AG10803 (cell line): ENCODE data around the gene DGKA.

ENCODE experiments used
- DNase-seq: peaks from one replicate; pipeline ENCODE4 v3.0.0; 2010; ENCODE audit warnings: low read depth
- H3K4me3 ChIP-seq: 2 replicates; pipeline ENCODE4 v1.5.1; 2011; ENCODE audit warnings: mild to moderate bottlenecking, low read length, control low read depth
- TF ChIP-seq, protein P1 (sequence below): conservative IDR thresholded peaks from 2 replicates; pipeline ENCODE4 v1.5.1; 2011; ENCODE audit warnings: mild to moderate bottlenecking, low read length, control low read depth, inconsistent platforms

Gene DGKA

DNA sequence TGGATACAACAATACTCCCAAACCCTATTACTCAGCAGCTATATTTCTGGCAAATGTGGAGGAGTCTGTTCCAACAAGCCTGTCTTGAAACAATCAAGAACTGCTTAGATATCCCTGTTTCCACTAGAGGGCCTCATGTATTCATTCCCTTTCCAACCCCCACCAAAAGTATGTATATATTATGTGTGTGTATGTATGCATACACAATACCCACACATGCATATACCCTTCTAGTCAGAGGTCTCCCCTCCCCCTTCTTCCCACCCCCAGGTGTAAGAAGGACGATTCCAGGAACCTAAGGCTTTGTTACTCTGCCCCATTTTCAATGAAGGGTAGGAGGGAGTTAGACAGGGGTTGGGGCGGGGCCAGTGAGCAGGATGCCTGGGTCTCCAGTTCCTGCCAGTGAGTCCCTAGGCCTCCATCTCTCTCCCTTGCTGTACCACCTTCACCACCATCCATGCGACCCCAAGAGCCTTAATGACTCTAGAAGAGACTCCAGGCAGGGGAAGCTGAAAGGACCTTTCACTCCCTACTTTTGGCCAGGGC, at the start of gene DGKA:
DGKA (plus strand) TSS at position 392 of the 546 bp plus-strand sequence. CDS start 5,342 bp downstream, outside the sequence.
- H3K4me3 ChIP-seq = peak within 1 kb of the TSS; percentile 88
- peak; percentile 81 for DNase-seq
- TF ChIP-seq, protein P1, sequence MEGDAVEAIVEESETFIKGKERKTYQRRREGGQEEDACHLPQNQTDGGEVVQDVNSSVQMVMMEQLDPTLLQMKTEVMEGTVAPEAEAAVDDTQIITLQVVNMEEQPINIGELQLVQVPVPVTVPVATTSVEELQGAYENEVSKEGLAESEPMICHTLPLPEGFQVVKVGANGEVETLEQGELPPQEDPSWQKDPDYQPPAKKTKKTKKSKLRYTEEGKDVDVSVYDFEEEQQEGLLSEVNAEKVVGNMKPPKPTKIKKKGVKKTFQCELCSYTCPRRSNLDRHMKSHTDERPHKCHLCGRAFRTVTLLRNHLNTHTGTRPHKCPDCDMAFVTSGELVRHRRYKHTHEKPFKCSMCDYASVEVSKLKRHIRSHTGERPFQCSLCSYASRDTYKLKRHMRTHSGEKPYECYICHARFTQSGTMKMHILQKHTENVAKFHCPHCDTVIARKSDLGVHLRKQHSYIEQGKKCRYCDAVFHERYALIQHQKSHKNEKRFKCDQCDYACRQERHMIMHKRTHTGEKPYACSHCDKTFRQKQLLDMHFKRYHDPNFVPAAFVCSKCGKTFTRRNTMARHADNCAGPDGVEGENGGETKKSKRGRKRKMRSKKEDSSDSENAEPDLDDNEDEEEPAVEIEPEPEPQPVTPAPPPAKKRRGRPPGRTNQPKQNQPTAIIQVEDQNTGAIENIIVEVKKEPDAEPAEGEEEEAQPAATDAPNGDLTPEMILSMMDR = peak; percentile 81

DNA sequence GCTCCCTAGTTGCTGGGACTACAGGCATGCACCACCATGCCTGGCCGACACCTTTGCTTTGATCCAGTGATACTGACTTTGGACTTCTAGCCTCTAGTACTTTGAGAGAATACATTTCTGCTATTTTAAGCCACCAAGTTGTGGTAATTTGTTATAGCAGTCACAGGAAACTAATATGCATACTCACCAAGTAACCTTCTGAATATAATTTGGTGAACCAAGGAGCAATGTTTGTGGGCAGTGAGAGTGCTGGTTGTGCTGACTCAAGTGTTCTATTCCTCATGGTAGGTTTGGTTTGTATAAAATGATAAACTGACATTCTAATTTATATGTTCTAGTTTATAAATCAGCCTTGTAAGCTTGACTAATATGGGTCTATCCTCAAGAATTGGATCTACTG, 45.8 kb upstream of the DGKA start:
- TF ChIP-seq, protein P1 = no peak

DNA sequence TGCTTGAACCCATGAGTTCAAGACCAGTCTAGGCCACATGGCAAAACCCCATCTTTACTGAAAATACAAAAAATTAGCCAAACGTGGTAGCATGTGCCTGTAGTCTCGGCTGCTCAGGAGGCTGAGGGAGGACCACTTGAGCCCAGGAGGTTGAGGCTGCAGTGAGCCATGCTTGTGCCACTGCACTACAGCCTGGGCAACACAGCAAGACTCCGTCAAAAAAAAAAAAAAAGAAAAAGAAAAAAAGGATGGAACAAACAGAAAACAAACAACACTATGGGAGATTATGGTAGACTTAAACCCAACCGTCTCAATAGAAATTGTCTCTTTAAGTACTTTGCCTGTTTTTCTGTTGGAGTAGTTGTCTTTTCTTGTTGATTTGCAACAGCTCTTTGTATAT, 39.7 kb upstream of the DGKA start:
- no peak for DNase-seq
- TF ChIP-seq, protein P1 = no peak
- H3K4me3 ChIP-seq = no peak overlapping the region

More for the DNA sequence above, 45.8 kb upstream of the DGKA start:
- DNase-seq = no peak
- H3K4me3 ChIP-seq = no peak overlapping the region

DNA sequence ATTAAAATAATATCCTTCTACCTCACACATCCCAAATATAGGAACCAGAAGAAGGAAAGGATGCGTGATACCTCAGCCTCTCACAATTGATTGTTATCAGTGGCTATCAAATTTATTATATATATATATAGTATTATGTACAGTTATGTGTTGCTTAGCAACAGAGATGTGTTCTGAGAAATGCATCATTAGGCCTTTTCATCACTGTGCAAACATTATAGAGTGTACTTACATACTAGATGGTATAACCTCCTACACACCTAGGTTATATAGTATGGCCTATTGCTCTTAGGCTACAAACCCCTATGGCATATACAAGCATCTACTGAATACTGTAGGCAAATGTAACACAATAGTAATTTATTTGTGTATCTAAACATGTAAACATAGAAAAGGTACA, 37.2 kb upstream of the DGKA start:
- TF ChIP-seq, protein P1 = no peak
- DNase-seq = no peak

DNA sequence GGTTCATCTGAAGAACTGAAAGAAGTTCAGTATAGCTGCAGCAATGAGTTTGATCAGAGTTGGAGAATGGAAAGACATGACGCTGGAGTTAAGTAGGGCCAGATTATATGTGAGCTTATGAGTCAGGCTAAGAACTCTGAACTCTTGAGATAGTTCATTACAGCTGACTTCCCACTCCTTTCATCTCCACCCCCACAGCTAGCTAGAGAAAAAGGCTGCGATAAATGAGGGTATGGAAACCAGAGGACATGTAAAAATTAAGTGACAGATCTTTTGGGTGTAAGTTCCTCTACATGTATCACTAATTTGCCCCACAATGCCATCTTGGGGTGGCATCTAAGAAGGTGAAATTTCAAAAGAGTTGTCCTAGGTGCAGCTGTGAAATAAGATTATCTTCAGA, 31.9 kb upstream of the DGKA start:
- peak; percentile 31 for DNase-seq
- TF ChIP-seq, protein P1 = no peak

More for the DNA sequence above, 37.2 kb upstream of the DGKA start:
- H3K4me3 ChIP-seq = no peak overlapping the region

DNA sequence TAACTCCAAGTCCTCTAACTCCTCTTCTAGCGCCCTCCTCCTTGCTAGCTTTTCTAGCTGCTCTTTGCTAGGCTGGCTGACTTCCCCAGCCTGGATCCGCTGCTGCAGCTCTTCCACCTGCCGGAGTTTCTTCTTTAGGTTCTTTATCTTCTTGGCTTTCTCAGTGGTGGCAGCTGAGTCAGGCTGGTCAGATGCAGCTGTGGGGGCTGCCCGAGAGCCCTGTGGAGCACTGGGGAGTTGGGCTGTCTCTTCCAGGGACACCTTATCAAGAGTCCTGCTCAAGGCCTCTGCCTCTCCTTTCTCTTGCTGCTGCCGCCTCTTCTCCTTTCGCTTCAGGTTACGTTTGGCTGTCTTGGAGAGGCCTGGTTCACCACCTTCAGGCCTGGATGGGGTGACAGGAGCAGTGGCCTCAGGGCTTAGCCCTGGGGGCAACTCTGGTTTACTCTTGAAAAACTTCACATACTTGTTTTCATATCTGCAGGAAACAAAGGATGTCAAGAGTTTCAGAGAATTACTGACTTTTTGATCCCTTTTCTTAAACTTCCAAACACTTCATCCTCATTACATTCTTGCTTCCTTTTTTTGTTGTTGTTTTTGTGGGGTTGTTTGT, 29.0 kb upstream of the DGKA start:
- TF ChIP-seq, protein P1 = no peak
- no peak overlapping the region for H3K4me3 ChIP-seq
- DNase-seq = no peak

More for the DNA sequence above, 31.9 kb upstream of the DGKA start:
- H3K4me3 ChIP-seq = no peak overlapping the region

DNA sequence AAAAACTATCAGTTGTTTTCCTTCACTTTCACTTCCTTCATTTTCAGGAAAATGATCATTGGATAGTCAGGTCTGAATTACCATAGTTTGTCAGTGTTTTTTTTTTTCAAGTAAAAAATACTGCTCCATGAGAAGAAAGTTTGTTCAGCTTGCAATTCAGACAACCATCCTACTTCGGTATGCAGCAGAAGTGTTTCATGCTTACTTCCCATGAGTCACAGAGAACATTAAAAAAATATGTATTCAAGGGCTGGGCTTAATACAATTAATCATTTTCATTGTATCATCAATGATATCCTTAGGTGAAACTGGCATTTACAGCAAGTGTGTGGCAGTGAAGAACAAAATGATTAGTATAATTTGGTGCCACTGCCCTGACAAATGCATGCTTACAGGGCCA, 24.9 kb upstream of the DGKA start:
- no peak overlapping the region for H3K4me3 ChIP-seq
- DNase-seq = peak; percentile 71
- TF ChIP-seq, protein P1 = no peak
